ENCODE results near the gene ITSN1. TPM values are rescaled to one million over a fixed set of nuclear protein-coding genes. Genes with fewer than 3 reads are reported as not detected.
A peak's percentile ranks its signal among the peaks of the same experiment; 100 is the strongest.

Gene ITSN1
- total RNA-seq, 1 experiment from 2014 or later = 88.5 TPM

DNA sequence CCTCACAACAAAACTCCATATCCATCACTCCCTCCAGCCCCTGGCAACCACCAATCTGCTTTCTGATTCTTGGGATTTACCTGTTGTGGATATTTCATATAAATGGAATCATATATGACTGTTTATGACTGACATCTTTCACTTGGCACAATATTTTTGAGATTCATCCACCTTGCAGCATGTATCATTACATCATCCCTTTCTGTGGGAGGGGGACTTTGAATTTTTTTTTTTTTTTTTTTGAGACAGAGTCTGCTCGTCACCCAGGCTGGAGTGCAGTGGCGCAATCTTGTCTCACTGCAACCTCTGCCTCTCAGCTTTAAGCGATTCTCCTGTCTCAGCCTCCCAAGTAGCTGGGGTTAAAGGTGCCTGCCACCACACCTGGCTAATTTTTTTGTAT, 128.2 kb downstream of the ITSN1 start:
- H3K9me3 Mint-ChIP-seq (ENCODE audit: unreplicated experiment) = peaks cover 9% of the 10 kb centered on the region
- H3K27ac Mint-ChIP-seq (ENCODE audit: unreplicated experiment) = no peak overlapping the region
- ChIA-PET CTCF (no interaction called here), POLR2A (no interaction called here)
- Histone ChIP-seq H3K4me1 (peaks cover 26% of the 10 kb centered on the region), H3K27me3 (replicated peaks; ENCODE audit: control insufficient read depth, insufficient read depth, low read length) (no peaks in the 10 kb centered on the region), H3K36me3 (ENCODE audit: control insufficient read depth, insufficient read depth, low read length) (peaks cover 1% of the 10 kb centered on the region; the same call in 1 of the 2 replicates), H3K4me3 (ENCODE audit: low read depth, low read length) (no peak overlapping the region), H3K9me3 (no peaks in the 10 kb centered on the region)
- peaks cover 63% of the 10 kb centered on the region for H3K36me3 Mint-ChIP-seq (ENCODE audit: insufficient read depth, unreplicated experiment)
- DNase-seq = no peak
- peaks cover 32% of the 10 kb centered on the region for H3K4me1 Mint-ChIP-seq (ENCODE audit: low read depth, unreplicated experiment)
- no TSS peak for BruUV-seq (replicated peaks)
- intact Hi-C loops (cut with micrococcal nuclease; ENCODE audit: unreplicated experiment) = no loop called here
- TF ChIP-seq, protein P1, sequence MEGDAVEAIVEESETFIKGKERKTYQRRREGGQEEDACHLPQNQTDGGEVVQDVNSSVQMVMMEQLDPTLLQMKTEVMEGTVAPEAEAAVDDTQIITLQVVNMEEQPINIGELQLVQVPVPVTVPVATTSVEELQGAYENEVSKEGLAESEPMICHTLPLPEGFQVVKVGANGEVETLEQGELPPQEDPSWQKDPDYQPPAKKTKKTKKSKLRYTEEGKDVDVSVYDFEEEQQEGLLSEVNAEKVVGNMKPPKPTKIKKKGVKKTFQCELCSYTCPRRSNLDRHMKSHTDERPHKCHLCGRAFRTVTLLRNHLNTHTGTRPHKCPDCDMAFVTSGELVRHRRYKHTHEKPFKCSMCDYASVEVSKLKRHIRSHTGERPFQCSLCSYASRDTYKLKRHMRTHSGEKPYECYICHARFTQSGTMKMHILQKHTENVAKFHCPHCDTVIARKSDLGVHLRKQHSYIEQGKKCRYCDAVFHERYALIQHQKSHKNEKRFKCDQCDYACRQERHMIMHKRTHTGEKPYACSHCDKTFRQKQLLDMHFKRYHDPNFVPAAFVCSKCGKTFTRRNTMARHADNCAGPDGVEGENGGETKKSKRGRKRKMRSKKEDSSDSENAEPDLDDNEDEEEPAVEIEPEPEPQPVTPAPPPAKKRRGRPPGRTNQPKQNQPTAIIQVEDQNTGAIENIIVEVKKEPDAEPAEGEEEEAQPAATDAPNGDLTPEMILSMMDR (IDR thresholded peaks at IDR 0.05; ENCODE audit: insufficient read depth in 1 of 2, low read depth in 1 of 2, low read length in 1 of 2, severe bottlenecking in 1 of 2, unreplicated experiment in 1 of 2) = no peak
- no peaks in the 10 kb centered on the region for H3K27me3 Mint-ChIP-seq (ENCODE audit: insufficient read depth, unreplicated experiment)
- no peak overlapping the region for H3K4me3 Mint-ChIP-seq (ENCODE audit: unreplicated experiment)

DNA sequence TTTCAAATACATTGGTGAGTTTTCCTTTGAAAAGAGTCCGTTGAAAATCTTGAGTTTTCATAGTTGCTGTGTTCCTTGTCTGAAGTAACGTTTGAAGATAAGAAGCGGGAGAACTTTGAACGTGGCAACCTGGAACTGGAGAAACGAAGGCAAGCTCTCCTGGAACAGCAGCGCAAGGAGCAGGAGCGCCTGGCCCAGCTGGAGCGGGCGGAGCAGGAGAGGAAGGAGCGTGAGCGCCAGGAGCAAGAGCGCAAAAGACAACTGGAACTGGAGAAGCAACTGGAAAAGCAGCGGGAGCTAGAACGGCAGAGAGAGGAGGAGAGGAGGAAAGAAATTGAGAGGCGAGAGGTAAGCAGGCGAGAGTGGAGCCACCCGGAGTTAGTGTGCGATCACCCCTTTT, 129.7 kb downstream of the ITSN1 start:
- ChIA-PET POLR2A (no interaction called here), CTCF (interaction anchor here (1.1 kb wide), 1 partner anchor 166 kb away, joined by 3 read pairs; no protein-coding TSS in a partner anchor)
- intact Hi-C loops (cut with micrococcal nuclease; ENCODE audit: unreplicated experiment) = no loop called here
- TF ChIP-seq, protein P1 (IDR thresholded peaks at IDR 0.05; ENCODE audit: insufficient read depth in 1 of 2, low read depth in 1 of 2, low read length in 1 of 2, severe bottlenecking in 1 of 2, unreplicated experiment in 1 of 2) = no peak
- Histone ChIP-seq H3K4me1 (peaks cover 26% of the 10 kb centered on the region), H3K27me3 (replicated peaks; ENCODE audit: control insufficient read depth, insufficient read depth, low read length) (no peaks in the 10 kb centered on the region), H3K9me3 (no peaks in the 10 kb centered on the region), H3K4me3 (ENCODE audit: low read depth, low read length) (no peak overlapping the region), H3K36me3 (ENCODE audit: control insufficient read depth, insufficient read depth, low read length) (peaks cover 1% of the 10 kb centered on the region; the same call in 1 of the 2 replicates)
- no peak for DNase-seq
- H3K27me3 Mint-ChIP-seq (ENCODE audit: insufficient read depth, unreplicated experiment) = no peaks in the 10 kb centered on the region
- H3K9me3 Mint-ChIP-seq (ENCODE audit: unreplicated experiment) = peaks cover 9% of the 10 kb centered on the region
- peaks cover 23% of the 10 kb centered on the region for H3K4me1 Mint-ChIP-seq (ENCODE audit: low read depth, unreplicated experiment)
- no peak overlapping the region for H3K4me3 Mint-ChIP-seq (ENCODE audit: unreplicated experiment)
- no TSS peak for BruUV-seq (replicated peaks)
- peak overlapping the region; percentile 29 for H3K27ac Mint-ChIP-seq (ENCODE audit: unreplicated experiment)
- peaks cover 62% of the 10 kb centered on the region for H3K36me3 Mint-ChIP-seq (ENCODE audit: insufficient read depth, unreplicated experiment)

DNA sequence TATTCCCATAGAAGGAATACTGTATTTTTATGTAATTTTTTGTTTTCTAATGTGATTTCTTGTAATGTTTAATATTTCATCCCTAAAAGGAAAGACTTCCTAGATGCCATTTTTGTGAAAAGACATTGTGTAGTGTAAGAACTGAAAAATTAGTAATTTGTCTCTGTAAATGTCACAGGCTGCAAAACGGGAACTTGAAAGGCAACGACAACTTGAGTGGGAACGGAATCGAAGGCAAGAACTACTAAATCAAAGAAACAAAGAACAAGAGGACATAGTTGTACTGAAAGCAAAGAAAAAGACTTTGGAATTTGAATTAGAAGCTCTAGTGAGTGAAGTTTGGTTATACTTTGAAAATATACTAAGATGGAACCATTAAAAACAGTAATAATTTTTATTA, 132.2 kb downstream of the ITSN1 start:
- no peak overlapping the region for H3K4me3 ChIP-seq (ENCODE audit: low read depth, low read length)
- intact Hi-C loops (cut with micrococcal nuclease; ENCODE audit: unreplicated experiment) = no loop called here
- Mint-ChIP-seq H3K27me3 (ENCODE audit: insufficient read depth, unreplicated experiment) (no peaks in the 10 kb centered on the region), H3K27ac (ENCODE audit: unreplicated experiment) (no peak overlapping the region), H3K4me3 (ENCODE audit: unreplicated experiment) (no peak overlapping the region), H3K4me1 (ENCODE audit: low read depth, unreplicated experiment) (peaks cover 17% of the 10 kb centered on the region), H3K36me3 (ENCODE audit: insufficient read depth, unreplicated experiment) (peaks cover 62% of the 10 kb centered on the region), H3K9me3 (ENCODE audit: unreplicated experiment) (peaks cover 9% of the 10 kb centered on the region)
- no peaks in the 10 kb centered on the region for H3K27me3 ChIP-seq (replicated peaks; ENCODE audit: control insufficient read depth, insufficient read depth, low read length)
- no peaks in the 10 kb centered on the region for H3K9me3 ChIP-seq
- H3K36me3 ChIP-seq (ENCODE audit: control insufficient read depth, insufficient read depth, low read length) = peaks cover 1% of the 10 kb centered on the region; the same call in 1 of the 2 replicates
- no TSS peak for BruUV-seq (replicated peaks)
- TF ChIP-seq, protein P1 (IDR thresholded peaks at IDR 0.05; ENCODE audit: insufficient read depth in 1 of 2, low read depth in 1 of 2, low read length in 1 of 2, severe bottlenecking in 1 of 2, unreplicated experiment in 1 of 2) = no peak
- DNase-seq = no peak
- H3K4me1 ChIP-seq = peaks cover 11% of the 10 kb centered on the region; the same call in 1 of the 2 replicates
- ChIA-PET CTCF (no interaction called here), POLR2A (no interaction called here)

Data from Caco-2 (cell line).